ENCODE data around the gene UBE2G2.

DNA sequence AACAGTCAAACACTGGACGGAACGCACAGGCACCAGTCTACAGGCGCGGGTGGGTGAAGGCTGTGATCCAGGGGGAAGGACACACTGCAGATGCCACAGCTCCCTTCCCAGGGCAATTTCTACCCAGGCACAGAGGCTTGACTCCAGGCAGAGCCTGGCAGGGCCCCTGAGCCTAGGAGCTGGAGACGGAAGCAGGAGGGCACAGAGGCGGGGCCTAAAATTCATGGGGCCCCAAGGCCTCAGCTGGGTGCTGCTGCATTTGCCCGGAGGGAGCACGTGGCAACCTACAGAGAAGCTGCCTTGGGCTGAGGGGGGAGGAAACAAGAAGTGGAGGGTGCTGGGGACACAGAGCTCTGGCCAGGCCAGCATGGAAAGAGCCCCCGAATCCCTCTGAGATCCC, 41.2 kb downstream of the UBE2G2 start:
- TF ChIP-seq, protein P1, sequence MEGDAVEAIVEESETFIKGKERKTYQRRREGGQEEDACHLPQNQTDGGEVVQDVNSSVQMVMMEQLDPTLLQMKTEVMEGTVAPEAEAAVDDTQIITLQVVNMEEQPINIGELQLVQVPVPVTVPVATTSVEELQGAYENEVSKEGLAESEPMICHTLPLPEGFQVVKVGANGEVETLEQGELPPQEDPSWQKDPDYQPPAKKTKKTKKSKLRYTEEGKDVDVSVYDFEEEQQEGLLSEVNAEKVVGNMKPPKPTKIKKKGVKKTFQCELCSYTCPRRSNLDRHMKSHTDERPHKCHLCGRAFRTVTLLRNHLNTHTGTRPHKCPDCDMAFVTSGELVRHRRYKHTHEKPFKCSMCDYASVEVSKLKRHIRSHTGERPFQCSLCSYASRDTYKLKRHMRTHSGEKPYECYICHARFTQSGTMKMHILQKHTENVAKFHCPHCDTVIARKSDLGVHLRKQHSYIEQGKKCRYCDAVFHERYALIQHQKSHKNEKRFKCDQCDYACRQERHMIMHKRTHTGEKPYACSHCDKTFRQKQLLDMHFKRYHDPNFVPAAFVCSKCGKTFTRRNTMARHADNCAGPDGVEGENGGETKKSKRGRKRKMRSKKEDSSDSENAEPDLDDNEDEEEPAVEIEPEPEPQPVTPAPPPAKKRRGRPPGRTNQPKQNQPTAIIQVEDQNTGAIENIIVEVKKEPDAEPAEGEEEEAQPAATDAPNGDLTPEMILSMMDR (IDR thresholded peaks at IDR 0.05): no peak
- TF ChIP-seq EP300 (IDR thresholded peaks at IDR 0.05): no peak

Data from stomach (tissue), 4 donors.